Measurements from ENCODE around the gene PDX1.

The PDX1 gene

GRCh38 chr13:27965740-27966640 is 46.2 kb downstream of the PDX1 start:
- TF ChIP-seq, protein P1, sequence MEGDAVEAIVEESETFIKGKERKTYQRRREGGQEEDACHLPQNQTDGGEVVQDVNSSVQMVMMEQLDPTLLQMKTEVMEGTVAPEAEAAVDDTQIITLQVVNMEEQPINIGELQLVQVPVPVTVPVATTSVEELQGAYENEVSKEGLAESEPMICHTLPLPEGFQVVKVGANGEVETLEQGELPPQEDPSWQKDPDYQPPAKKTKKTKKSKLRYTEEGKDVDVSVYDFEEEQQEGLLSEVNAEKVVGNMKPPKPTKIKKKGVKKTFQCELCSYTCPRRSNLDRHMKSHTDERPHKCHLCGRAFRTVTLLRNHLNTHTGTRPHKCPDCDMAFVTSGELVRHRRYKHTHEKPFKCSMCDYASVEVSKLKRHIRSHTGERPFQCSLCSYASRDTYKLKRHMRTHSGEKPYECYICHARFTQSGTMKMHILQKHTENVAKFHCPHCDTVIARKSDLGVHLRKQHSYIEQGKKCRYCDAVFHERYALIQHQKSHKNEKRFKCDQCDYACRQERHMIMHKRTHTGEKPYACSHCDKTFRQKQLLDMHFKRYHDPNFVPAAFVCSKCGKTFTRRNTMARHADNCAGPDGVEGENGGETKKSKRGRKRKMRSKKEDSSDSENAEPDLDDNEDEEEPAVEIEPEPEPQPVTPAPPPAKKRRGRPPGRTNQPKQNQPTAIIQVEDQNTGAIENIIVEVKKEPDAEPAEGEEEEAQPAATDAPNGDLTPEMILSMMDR (conservative IDR thresholded peaks at IDR 0.05), result no peak
- TF ChIP-seq ZFX (IDR thresholded peaks at IDR 0.05), result no peak
- H3K27ac ChIP-seq, result peak overlapping the region; percentile 88

GRCh38 chr13:27966641-27967202 is 46.9 kb downstream of the PDX1 start:
- TF ChIP-seq ZFX (IDR thresholded peaks at IDR 0.05), result no peak
- TF ChIP-seq, protein P1 (conservative IDR thresholded peaks at IDR 0.05), result no peak
- H3K27ac ChIP-seq, result peak overlapping the region; percentile 88

DNA sequence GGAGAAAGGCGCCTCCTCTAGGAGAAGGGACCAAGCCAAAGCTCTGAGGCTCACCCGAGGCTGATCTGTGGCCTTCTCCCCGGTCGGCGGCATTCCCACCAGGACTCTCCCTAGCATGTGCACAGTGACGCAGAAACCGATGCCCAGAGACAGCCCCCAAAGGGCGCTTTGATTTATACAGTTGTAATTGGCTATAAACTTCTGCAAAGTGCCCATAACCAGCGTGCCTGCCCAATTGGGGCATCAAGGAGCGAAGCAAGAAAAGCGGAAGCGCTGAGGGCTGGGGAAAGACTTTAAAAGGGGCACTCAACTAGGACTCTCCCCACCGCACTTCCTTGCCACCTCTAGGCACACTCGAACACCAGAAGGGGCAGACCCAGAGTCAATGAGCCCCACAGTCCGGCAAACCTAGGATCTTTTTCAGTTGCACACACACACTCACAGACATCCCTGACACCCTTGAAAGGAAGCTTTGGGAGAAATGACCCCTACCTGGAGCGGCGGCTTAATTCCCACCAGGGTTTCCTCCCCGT is 47.5 kb downstream of the PDX1 start:
- TF ChIP-seq, protein P1 (conservative IDR thresholded peaks at IDR 0.05), result no peak
- no peak for TF ChIP-seq ZFX (IDR thresholded peaks at IDR 0.05)
- peak overlapping the region; percentile 88 for H3K27ac ChIP-seq

- no peak overlapping the region for H3K27ac ChIP-seq
These were observed 48.0 kb downstream of the PDX1 start for GRCh38 chr13:27967736-27968315.

DNA sequence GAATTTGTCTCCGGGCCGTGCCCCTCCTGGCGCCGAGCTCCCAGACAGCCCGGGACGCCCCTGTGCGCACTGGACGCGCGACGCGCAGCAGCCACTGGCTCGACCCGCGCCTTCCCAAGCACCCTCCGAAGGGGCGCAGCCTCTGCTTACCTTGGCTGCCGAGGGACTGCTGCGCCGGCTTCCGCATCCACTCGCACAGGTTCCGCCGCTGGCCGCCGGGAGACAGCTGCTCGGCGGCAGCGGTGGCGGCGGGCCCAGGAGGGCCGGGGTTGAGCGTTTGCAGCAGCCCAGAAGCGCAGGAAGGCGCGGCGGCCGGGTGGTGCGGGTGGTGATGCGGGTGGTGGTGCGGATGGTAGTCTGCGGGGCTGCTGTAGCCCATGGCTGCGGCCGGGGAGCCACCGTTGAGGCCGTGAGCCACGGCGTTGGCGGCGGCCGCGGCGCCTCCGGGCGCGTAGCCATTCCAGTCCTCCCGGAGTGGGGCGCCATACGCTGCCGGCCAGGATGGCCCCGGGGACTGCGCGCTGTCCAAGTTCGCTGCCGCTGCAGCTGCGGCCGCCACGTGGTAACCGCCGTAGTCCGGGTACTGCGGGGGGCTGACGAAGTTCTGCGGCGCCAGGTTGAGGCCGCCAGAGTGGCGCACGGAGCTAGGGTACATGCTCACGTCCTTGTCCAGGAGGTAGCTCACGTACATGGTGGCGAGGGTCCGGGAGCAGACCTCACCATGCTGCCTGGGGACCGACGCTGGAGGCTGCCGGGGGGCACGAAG is 48.7 kb downstream of the PDX1 start:
- no peak overlapping the region for H3K27ac ChIP-seq
- TF ChIP-seq, protein P1 (conservative IDR thresholded peaks at IDR 0.05), result no peak
- TF ChIP-seq ZFX (IDR thresholded peaks at IDR 0.05), result no peak

More at GRCh38 chr13:27967736-27968315, 48.0 kb downstream of the PDX1 start:
- no peak for TF ChIP-seq ZFX (IDR thresholded peaks at IDR 0.05)
- TF ChIP-seq, protein P1 (conservative IDR thresholded peaks at IDR 0.05), result no peak

GRCh38 chr13:27969082-27969865 is 49.5 kb downstream of the PDX1 start, which contains the start of gene CDX2:
Gene CDX2 (minus strand): TSS chr13:27969315. CDS start chr13:27969006, 309 bp downstream.
- no peak within 1 kb of the TSS for H3K27ac ChIP-seq
- TF ChIP-seq, protein P1 (conservative IDR thresholded peaks at IDR 0.05), result no peak
- TF ChIP-seq ZFX (IDR thresholded peaks at IDR 0.05), result no peak
